HepG2 (cell line): Measurements from ENCODE around the gene CAMTA2. TPM values are rescaled to one million over a fixed set of nuclear protein-coding genes. Genes with fewer than 3 reads are reported as not detected.

Experiments used
- DNMT1 ChIP-seq: sonication (generic); formaldehyde crosslinking; IDR thresholded peaks from 2 replicates; pipeline ENCODE4 v1.5.1; 2020; ENCODE audit warnings: mild to moderate bottlenecking, missing genetic modification reagents
- ELF4 ChIP-seq: sonication (generic); formaldehyde crosslinking; IDR thresholded peaks from 2 replicates; pipeline ENCODE4 v1.5.0; 2020; ENCODE audit warnings: missing genetic modification reagents, mild to moderate bottlenecking, moderate library complexity, borderline replicate concordance
- FOXO4 ChIP-seq: sonication (generic); formaldehyde crosslinking; conservative IDR thresholded peaks from 2 replicates; pipeline ENCODE4 v1.8.1; 2023; ENCODE audit warnings: missing genetic modification reagents
- GTF3A ChIP-seq: sonication (generic); formaldehyde crosslinking; conservative IDR thresholded peaks from 2 replicates; pipeline ENCODE4 v1.4.0; 2020; ENCODE audit warnings: mild to moderate bottlenecking, missing genetic modification reagents
- JUNB ChIP-seq: sonication (generic); formaldehyde crosslinking; IDR thresholded peaks from 2 replicates; pipeline ENCODE4 v1.8.0; 2022; ENCODE audit warnings: missing genetic modification reagents, mild to moderate bottlenecking, borderline replicate concordance
- KDM1A ChIP-seq: IDR thresholded peaks from 2 replicates; pipeline ENCODE4 v1.6.1; 2016; ENCODE audit warnings: missing compliant biosample characterization
- MIER3 ChIP-seq: IDR thresholded peaks from 2 replicates; pipeline ENCODE4 v1.6.1; 2016; ENCODE audit warnings: missing compliant biosample characterization, borderline replicate concordance
- NCOA2 ChIP-seq: sonication (generic); formaldehyde crosslinking; IDR thresholded peaks from 2 replicates; pipeline ENCODE4 v1.8.0; 2022; ENCODE audit warnings: inconsistent platforms
- NFIB ChIP-seq: sonication (generic); formaldehyde crosslinking; IDR thresholded peaks from 2 replicates; pipeline ENCODE4 v1.9.0; 2021; ENCODE audit warnings: missing genetic modification reagents, mild to moderate bottlenecking, borderline replicate concordance
- NKX3-1 ChIP-seq: sonication (generic); formaldehyde crosslinking; IDR thresholded peaks from 2 replicates; pipeline ENCODE4 v1.5.0; 2020; ENCODE audit warnings: missing genetic modification reagents
- SAFB2 ChIP-seq: sonication (generic); formaldehyde crosslinking; IDR thresholded peaks from 2 replicates; pipeline ENCODE4 v1.5.1; 2020; ENCODE audit warnings: missing genetic modification reagents, low read depth, mild to moderate bottlenecking, borderline replicate concordance
- SAP130 ChIP-seq: IDR thresholded peaks from 2 replicates; pipeline ENCODE4 v1.6.1; 2016; ENCODE audit warnings: low read depth
- SP2 ChIP-seq: sonication (generic); formaldehyde crosslinking; IDR thresholded peaks from 2 replicates; pipeline ENCODE4 v1.5.1; 2020; ENCODE audit warnings: mild to moderate bottlenecking, missing genetic modification reagents
- SRSF9 ChIP-seq: fragments of 200-400 bp; formaldehyde crosslinking; IDR thresholded peaks from 2 replicates; pipeline ENCODE4 v1.6.1; 2018; ENCODE audit warnings: borderline replicate concordance, mild to moderate bottlenecking, low read depth, low read length; ENCODE audit not compliant: insufficient read depth, poor library complexity, severe bottlenecking
- ZFP82 ChIP-seq: sonication (generic); formaldehyde crosslinking; IDR thresholded peaks from 2 replicates; pipeline ENCODE4 v1.5.1; 2020; ENCODE audit warnings: mild to moderate bottlenecking, missing genetic modification reagents, borderline replicate concordance
- ZNF326 ChIP-seq: sonication (generic); formaldehyde crosslinking; IDR thresholded peaks from 2 replicates; pipeline ENCODE4 v1.4.0; 2020; ENCODE audit warnings: missing genetic modification reagents, borderline replicate concordance
- ZNF432 ChIP-seq: sonication (generic); formaldehyde crosslinking; IDR thresholded peaks from 2 replicates; pipeline ENCODE4 v1.5.0; 2020; ENCODE audit warnings: missing genetic modification reagents, mild to moderate bottlenecking, borderline replicate concordance
- ZNF512B ChIP-seq: sonication (generic); formaldehyde crosslinking; IDR thresholded peaks from 2 replicates; pipeline ENCODE4 v1.5.1; 2020; ENCODE audit warnings: missing genetic modification reagents, mild to moderate bottlenecking, borderline replicate concordance
- ZNF546 ChIP-seq: sonication (generic); formaldehyde crosslinking; conservative IDR thresholded peaks from 2 replicates; pipeline ENCODE4 v1.8.1; 2023; ENCODE audit warnings: mild to moderate bottlenecking, missing genetic modification reagents
- ZNF557 ChIP-seq: sonication (generic); formaldehyde crosslinking; IDR thresholded peaks from 2 replicates; pipeline ENCODE4 v1.4.0; 2020; ENCODE audit warnings: missing genetic modification reagents
- ZNF670 ChIP-seq: sonication (generic); formaldehyde crosslinking; IDR thresholded peaks from 2 replicates; pipeline ENCODE4 v1.8.0; 2022; ENCODE audit warnings: mild to moderate bottlenecking, missing genetic modification reagents, borderline replicate concordance
- ZNF724P ChIP-seq: sonication (generic); formaldehyde crosslinking; IDR thresholded peaks from 2 replicates; pipeline ENCODE4 v1.8.0; 2022; ENCODE audit warnings: missing genetic modification reagents, borderline replicate concordance
- ZNF790 ChIP-seq: sonication (generic); formaldehyde crosslinking; IDR thresholded peaks from 2 replicates; pipeline ENCODE4 v1.8.0; 2022; ENCODE audit warnings: missing genetic modification reagents, mild to moderate bottlenecking, borderline replicate concordance
- polyA plus RNA-seq, 8 experiments: library from polyadenylated mRNA; depleted of rRNA in 3 of 8; stranded (reverse) in 7 of 8; unstranded in 1 of 8; fragments of >200 nt; fragmentation: Illumina TruSeq in 4 of 8; extraction: Trizol in 4 of 8; gene quantifications; 2 replicates each; pipeline versions ENCODE4 v1.2.1 to v1.2.3, GENCODE V29; 2011 to 2016; ENCODE audit warnings: low read depth in 4 of 8, missing spikeins in 1 of 8, mixed read lengths in 1 of 8; ENCODE audit not compliant: insufficient read depth in 1 of 8
- total RNA-seq, 5 experiments: library from RNA; depleted of rRNA; stranded (reverse); fragments of >200 nt; fragmentation: Illumina TruSeq; extraction: Trizol; gene quantifications; 2 replicates each; pipeline ENCODE4 v1.2.3, GENCODE V29; 2016; ENCODE audit warnings: low read depth in 1 of 5
- TF ChIP-seq, protein P1 (sequence below): sonication (generic); formaldehyde crosslinking; IDR thresholded peaks from 2 replicates; pipeline ENCODE4 v1.9.0; 2021; ENCODE audit warnings: missing genetic modification reagents, mild to moderate bottlenecking, borderline replicate concordance

The CAMTA2 gene
- total and polyA plus RNA-seq, 2 of the 13 experiments (the other 11 are each of a cell fraction or from before 2014, with no cell fraction given): 4.1 to 7.1 TPM

DNA sequence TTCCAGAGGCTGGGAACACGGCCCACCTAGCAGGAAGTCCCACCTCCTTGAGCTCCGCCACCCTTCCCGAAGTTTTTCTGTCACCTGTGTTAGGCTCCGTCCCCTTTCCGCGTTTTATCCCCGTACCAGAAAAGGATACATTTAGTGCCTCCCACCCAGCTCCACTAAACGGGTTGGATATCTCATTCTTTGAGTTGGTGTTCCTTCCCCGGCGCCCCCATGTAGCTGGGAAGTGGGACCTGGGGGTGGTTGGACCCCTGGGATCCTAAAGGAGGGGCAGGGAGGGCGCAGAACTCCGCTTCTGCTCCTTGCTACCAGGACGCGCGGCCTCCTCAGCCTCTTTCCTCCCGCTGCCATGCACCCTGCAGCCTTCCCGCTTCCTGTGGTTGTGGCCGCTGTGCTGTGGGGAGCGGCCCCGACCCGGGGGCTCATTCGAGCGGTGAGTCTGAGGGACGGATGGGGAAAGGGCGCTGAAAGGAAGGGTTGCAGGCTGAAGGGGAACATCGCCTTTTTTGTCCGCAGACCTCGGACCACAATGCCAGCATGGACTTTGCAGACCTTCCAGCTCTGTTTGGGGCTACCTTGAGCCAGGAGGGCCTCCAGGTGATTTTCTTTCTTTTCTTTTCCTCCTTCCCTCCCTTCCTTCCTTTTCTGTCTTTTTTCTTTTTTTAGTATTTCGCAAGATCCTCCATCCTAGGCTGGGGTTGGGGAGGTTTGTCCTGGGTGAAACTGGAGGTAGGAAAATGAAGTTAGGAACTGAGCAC is 46.7 kb downstream of the CAMTA2 start (continued):
- TF ChIP-seq ZNF432 (no peak), ZNF326 (CRISPR knock-in tag) (no peak), SP2 (CRISPR knock-in tag) (peak; percentile 82; the same call in 1 of the 2 replicates), ZNF724P (CRISPR knock-in tag) (no peak), NCOA2 (CRISPR knock-in tag) (no peak), ZFP82 (CRISPR knock-in tag) (no peak), SAFB2 (no peak), ZNF557 (CRISPR knock-in tag) (no peak), MIER3 (CRISPR knock-in tag) (no peak), FOXO4 (CRISPR knock-in tag) (no peak), NKX3-1 (CRISPR knock-in tag) (no peak), JUNB (CRISPR knock-in tag) (no peak), ZNF546 (CRISPR knock-in tag) (no peak), NFIB (CRISPR knock-in tag) (no peak), ZNF670 (CRISPR knock-in tag) (no peak), ZNF790 (CRISPR knock-in tag) (no peak), SRSF9 (no peak), GTF3A (CRISPR knock-in tag) (no peak), SAP130 (CRISPR knock-in tag) (peak; percentile 27), KDM1A (CRISPR knock-in tag) (no peak), ELF4 (no peak), ZNF512B (CRISPR knock-in tag) (no peak), DNMT1 (no peak)
- TF ChIP-seq, protein P1, sequence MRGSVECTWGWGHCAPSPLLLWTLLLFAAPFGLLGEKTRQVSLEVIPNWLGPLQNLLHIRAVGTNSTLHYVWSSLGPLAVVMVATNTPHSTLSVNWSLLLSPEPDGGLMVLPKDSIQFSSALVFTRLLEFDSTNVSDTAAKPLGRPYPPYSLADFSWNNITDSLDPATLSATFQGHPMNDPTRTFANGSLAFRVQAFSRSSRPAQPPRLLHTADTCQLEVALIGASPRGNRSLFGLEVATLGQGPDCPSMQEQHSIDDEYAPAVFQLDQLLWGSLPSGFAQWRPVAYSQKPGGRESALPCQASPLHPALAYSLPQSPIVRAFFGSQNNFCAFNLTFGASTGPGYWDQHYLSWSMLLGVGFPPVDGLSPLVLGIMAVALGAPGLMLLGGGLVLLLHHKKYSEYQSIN (CRISPR knock-in tag): no peak
